NCI-H2081 treated with DMSO at 0.1 percent for 48 hours (cell line): ENCODE measurements around the gene SPATA22.
"Not testable (repeated sequence)": the region's sequence is repeated elsewhere in the genome, so short reads cannot be mapped to it uniquely, and the experiment has no call there.

Experiments
- DNase-seq: peaks from one replicate; lab custom pipeline; 2025; lab: John Stamatoyannopoulos, UW

SPATA22 gene

DNA sequence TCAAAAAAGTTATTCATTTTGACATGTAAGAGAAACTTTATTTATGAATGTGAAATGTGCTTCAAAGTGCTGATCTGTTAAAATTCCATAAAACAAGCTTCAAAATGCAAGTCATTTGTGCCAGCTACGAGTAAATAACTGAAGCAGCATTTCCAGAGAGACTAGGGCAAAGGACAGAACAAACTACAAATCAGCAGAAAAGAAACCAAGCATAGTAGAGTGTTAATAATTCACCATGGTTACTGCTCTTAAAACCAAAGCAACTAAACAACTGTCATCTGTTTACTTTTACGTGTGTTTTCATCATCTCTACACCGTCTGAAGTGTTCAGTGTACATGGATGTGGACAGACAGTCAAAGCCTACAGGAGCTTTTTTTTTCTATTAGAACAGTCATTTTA is 2.6 kb upstream of the SPATA22 start:
- no peak for DNase-seq

DNA sequence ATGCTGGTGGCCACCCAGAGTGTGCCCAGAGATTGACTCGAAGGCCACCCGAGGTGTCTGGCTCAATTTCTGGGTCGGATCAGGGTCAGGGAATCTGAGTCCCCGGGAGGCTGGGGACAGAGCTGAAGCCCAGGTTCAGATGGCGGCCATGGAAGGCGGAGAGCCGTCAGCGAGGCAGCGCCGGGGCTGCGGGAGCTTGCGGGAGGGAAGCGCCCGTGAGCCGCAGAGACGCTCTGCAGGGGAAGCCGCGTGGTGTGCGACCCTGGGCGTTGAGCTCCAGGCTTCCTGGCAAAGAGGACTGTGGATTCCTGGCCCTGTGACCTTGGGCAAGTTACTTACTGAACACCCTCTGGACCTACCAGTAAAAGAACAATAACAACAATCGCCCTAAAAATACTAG is 518 bp upstream of the SPATA22 start:
- no peak for DNase-seq

GRCh38 chr17:3469529-3469928 is 2.1 kb downstream of the SPATA22 start:
- DNase-seq, result no peak

DNA sequence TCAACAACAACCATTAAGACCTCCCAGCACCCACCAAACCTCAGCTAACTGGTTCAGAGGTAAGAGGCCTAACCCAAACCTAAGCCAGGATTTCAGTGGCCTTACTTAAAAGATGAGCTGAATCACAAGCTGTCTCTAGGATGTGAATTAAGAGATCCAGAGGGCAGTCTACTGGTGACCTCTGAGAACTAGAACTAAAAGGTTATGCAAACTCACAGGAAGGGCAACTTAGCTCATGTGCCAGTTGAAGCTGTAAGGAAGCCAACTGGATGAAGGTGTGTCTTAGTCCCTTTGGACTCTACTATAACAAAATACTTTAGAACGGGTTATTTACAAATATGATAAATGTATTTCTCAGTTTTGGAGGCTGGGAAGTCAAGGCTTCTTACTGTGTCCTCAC is 5.3 kb downstream of the SPATA22 start:
- DNase-seq, result not testable (repeated sequence)

GRCh38 chr17:3448059-3448665 is 23.5 kb downstream of the SPATA22 start:
- DNase-seq, result no peak

- no peak for DNase-seq
Observed at GRCh38 chr17:3447625-3448024, 24.0 kb downstream of the SPATA22 start.

- DNase-seq, result no peak
Observed at GRCh38 chr17:3440451-3440850, 31.2 kb downstream of the SPATA22 start.

- DNase-seq, result no peak
Observed at GRCh38 chr17:3438368-3438767, 33.3 kb downstream of the SPATA22 start.

- no peak for DNase-seq
Observed at GRCh38 chr17:3433741-3434140, 37.9 kb downstream of the SPATA22 start, which contains the start of gene OR1E2. TSS of gene OR1E2 (minus strand) at chr17:3433841. CDS start at chr17:3433841, 0 bp downstream.

DNA sequence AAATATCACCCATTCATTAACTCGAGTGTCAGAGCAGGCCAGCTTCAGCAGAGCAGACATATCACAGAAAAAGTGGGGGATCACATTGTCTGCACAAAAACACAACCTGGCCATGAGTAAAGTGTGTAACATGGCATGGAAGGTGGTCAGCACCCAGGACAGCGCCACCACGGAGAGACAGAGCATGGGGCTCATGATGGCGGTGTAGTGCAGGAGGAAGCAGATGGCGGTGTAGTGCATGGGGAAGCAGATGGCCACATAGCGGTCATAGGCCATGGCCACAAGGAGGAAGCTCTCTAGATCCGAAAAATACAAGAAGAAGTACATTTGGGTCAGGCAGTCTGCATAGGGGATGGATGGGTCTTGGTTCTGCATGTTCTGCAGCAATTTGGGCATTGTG is 38.4 kb downstream of the SPATA22 start:
- not testable (repeated sequence) for DNase-seq

DNA sequence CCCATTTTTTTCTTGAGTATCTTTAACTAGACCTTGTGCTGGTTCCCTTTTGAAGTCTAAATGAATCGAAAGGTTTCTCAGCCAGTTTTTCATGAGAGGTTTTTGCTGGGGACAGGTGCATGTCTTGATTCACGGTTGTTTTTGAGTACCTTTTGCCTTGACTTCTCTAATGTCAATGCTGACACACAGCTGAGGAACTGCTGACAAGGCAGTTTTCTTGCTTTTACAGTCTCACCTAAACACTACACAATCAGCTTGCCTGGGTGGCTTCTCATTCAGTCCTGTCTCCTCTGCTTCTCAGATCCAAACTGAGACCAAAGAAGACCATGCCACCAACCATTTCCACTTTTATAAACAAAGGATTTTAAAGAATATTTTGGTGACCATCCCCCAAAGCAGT is 53.4 kb downstream of the SPATA22 start:
- DNase-seq, result no peak

DNA sequence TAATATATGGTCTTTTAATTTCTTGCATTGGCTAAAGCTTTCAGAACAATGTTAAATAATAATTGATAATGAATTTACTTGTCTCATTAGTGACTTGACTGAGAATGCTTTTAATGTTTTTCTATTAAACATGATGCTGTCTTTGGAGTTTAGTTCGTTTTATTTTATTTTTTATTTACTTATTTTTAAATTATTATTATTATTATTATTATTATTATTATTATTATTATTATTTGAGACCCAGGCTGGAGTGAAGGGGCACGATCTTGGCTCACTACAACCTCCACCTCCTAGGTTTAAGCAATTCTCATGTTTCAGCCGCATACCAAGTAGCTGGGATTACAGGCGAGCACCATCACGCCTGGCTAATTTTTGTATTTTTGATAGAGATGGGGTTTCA is 56.0 kb downstream of the SPATA22 start:
- no peak for DNase-seq

GRCh38 chr17:3412216-3412615 is 59.4 kb downstream of the SPATA22 start:
- DNase-seq, result not testable (repeated sequence)

DNA sequence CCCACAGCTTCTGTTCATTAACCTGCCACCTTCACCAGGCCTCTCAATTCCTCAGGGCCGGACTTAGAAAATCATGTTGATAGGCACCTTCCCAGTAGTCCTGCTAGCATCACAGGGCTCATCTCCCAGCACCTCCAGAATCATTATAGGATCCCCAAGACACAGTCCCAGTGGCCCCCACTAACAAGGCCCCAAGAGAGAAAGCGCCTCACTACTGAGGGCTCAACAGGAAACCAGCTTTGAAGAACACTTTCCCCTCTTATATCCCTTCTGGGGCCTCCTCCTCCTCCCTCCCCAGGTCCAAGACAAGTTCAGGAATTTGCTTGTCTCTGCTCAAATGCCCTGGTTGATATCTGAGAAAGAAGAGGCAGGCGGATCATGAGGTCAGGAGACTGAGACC is 60.5 kb downstream of the SPATA22 start, which contains the start of gene OR3A3:
Gene OR3A3, plus strand, starts transcription at position 301 of the 400 bp plus-strand sequence.
- no peak for DNase-seq

- DNase-seq, result not testable (repeated sequence)
Observed at GRCh38 chr17:3403856-3404255, 67.8 kb downstream of the SPATA22 start.

- no peak for DNase-seq
Observed at GRCh38 chr17:3401786-3402185, 69.8 kb downstream of the SPATA22 start.

DNA sequence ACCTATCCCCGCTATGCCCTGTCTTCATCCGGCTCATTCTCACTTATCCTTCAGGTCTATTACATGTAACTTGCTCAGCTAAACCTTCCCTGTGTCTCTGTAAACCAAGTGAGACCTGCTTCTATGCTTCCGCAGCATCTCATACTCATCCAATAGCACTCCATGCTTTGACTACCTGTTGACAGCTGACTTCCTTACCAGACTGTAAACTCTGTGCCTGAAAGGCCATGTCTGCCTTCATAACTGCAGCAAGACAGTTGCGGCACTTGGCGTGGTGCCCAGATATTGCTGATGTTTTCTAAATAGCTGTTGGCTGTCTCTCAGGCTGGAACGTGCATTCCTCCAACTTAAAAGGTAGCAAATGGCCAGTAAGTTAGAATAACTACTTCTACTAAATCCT is 71.6 kb downstream of the SPATA22 start:
- no peak for DNase-seq

- DNase-seq, result no peak
Observed at GRCh38 chr17:3398310-3398709, 73.3 kb downstream of the SPATA22 start, which contains the start of gene OR1E1. TSS of gene OR1E1 (minus strand) at chr17:3398410. CDS start at chr17:3398410, 0 bp downstream.

- DNase-seq, result not testable (repeated sequence)
Observed at GRCh38 chr17:3397801-3398200, 73.8 kb downstream of the SPATA22 start.
